Activated T-helper 17 cell treated with anti-CD3 and anti-CD28 coated beads, Interleukin-2, amount 50 U/mL, for 72 hours (primary cell): ENCODE data around the gene CLDN1. TPM values are rescaled to one million over a fixed set of nuclear protein-coding genes. Genes with fewer than 3 reads are reported as not detected.
A peak's percentile ranks its signal among the peaks of the same experiment; 100 is the strongest.

ENCODE experiments used
- ATAC-seq: fragments of 150-1000 bp; cut with Tn5 transposase; replicated peaks from 2 replicates; pipeline ENCODE4 v1.10.0; 2021; ENCODE audit warnings: mild to moderate bottlenecking, moderate library complexity
- H3K27ac Mint-ChIP-seq: one replicate; pipeline ENCODE4 v1.8.0; 2022; ENCODE audit warnings: mixed read lengths
- H3K27me3 Mint-ChIP-seq: one replicate; pipeline ENCODE4 v1.8.0; 2022; ENCODE audit warnings: mixed read lengths
- H3K36me3 Mint-ChIP-seq: one replicate; pipeline ENCODE4 v1.8.0; 2022; ENCODE audit warnings: low read depth, mild to moderate bottlenecking, mixed read lengths
- H3K4me1 Mint-ChIP-seq: one replicate; pipeline ENCODE4 v1.8.0; 2022; ENCODE audit warnings: mixed read lengths
- H3K4me3 Mint-ChIP-seq: one replicate; pipeline ENCODE4 v1.8.0; 2022; ENCODE audit warnings: mild to moderate bottlenecking, mixed read lengths
- H3K9me3 Mint-ChIP-seq: one replicate; pipeline ENCODE4 v1.8.0; 2022; ENCODE audit warnings: mixed read lengths
- total RNA-seq, 2 donors: library from RNA; stranded (reverse); gene quantifications; one replicate each; pipeline ENCODE4 v1.2.3, GENCODE V29; 2022

Gene CLDN1, protein sequence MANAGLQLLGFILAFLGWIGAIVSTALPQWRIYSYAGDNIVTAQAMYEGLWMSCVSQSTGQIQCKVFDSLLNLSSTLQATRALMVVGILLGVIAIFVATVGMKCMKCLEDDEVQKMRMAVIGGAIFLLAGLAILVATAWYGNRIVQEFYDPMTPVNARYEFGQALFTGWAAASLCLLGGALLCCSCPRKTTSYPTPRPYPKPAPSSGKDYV
- under 1 TPM; 0.11 to 0.61 TPM for total RNA-seq

DNA sequence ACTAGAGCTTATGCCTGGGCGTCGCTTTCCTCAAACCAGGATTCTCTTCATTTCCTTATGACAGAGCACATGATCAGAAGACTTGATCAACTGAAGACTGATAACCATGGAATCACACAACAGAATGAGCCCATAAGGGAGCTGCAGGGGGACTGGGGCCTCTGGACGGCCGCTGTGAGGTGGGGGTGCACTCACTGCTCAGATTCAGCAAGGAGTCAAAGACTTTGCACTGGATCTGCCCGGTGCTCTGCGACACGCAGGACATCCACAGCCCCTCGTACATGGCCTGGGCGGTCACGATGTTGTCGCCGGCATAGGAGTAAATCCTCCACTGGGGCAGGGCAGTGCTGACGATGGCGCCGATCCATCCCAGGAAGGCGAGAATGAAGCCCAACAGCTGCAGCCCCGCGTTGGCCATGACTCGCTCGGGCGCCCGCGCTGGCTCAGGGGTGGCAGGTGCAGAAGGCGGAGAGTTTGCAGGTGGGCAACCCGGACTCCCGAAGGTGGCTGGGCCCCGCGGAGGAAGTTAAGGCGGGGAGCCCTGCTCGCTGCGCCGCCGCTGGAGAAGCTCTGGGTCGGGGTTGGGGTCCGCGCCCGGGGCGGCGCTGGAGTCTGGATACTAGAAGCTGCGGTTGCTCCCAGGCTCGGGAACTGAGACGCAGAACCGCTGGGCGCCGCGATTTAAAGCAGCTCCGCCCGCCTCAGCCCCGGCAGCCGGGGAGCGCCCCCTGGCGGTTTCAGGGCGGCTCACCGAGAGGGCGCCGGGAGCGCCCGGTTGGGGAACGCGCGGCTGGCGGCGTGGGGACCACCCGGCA, at the start of gene CLDN1:
Gene CLDN1 (minus strand): TSS at position 658 of the 815 bp plus-strand sequence. CDS start 240 bp downstream, at position 418.
- Mint-ChIP-seq H3K36me3 (no peaks in the 10 kb centered on the region), H3K9me3 (no peaks in the 10 kb centered on the region), H3K4me1 (peaks cover 7% of the 10 kb centered on the region), H3K27ac (no peak within 1 kb of the TSS), H3K27me3 (peaks cover 45% of the 10 kb centered on the region), H3K4me3 (peak within 1 kb of the TSS; percentile 50)
- peak; percentile 67 for ATAC-seq

GRCh38 chr3:190371152-190371551, 48.9 kb upstream of the CLDN1 start:
- no peaks in the 10 kb centered on the region for H3K9me3 Mint-ChIP-seq
- no peak overlapping the region for H3K27ac Mint-ChIP-seq
- H3K27me3 Mint-ChIP-seq, result peaks cover 15% of the 10 kb centered on the region
- no peak for ATAC-seq
- no peaks in the 10 kb centered on the region for H3K4me1 Mint-ChIP-seq
- no peaks in the 10 kb centered on the region for H3K36me3 Mint-ChIP-seq
- H3K4me3 Mint-ChIP-seq, result no peak overlapping the region

DNA sequence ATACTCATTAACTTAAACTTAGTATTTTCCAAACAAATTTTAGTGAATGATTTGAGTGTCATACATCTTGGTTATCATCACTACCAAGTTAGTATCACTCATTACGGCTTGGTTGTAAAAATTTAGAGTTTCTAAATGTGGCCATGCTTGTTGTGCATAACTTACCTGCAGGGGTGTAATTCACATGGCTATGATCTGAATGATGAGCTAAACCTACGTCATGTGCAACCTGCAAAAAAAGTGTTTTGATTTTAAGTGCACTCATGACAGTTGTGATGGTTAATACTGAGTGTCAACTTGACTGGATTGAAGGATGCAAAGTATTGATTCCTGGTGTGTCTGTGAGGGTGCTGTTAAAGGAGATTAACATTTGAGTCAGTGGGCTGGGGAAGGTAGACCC, 48.1 kb upstream of the CLDN1 start:
- Mint-ChIP-seq H3K27me3 (peaks cover 9% of the 10 kb centered on the region), H3K4me3 (no peak overlapping the region), H3K9me3 (no peaks in the 10 kb centered on the region), H3K36me3 (no peaks in the 10 kb centered on the region), H3K4me1 (no peaks in the 10 kb centered on the region), H3K27ac (no peak overlapping the region)
- no peak for ATAC-seq

GRCh38 chr3:190369668-190370295, 47.5 kb upstream of the CLDN1 start:
- no peak for ATAC-seq
- H3K27ac Mint-ChIP-seq, result no peak overlapping the region
- no peak overlapping the region for H3K4me3 Mint-ChIP-seq
- no peaks in the 10 kb centered on the region for H3K36me3 Mint-ChIP-seq
- peaks cover 11% of the 10 kb centered on the region for H3K27me3 Mint-ChIP-seq
- H3K4me1 Mint-ChIP-seq, result no peaks in the 10 kb centered on the region
- no peaks in the 10 kb centered on the region for H3K9me3 Mint-ChIP-seq

DNA sequence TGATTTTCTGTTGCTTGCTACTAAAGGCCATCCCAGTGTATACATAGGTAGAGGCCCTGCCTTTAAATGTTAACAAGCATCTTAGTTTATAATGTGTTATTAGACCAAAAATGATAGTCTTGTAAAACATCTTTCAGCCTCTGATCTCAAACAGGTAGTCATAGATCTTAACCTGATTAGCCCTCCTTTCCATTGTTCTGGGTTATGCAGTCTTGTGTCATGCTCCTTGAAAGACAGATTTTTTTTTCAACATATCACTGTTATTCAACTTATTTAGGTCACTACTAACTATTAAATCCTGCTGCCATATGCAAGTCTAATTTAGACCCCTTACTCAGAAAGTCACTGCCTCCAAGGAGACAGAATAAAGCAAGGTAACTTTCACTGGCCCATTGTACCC, 46.6 kb upstream of the CLDN1 start:
- H3K4me1 Mint-ChIP-seq, result no peaks in the 10 kb centered on the region
- peaks cover 5% of the 10 kb centered on the region for H3K27me3 Mint-ChIP-seq
- H3K4me3 Mint-ChIP-seq, result no peak overlapping the region
- no peaks in the 10 kb centered on the region for H3K36me3 Mint-ChIP-seq
- H3K9me3 Mint-ChIP-seq, result no peaks in the 10 kb centered on the region
- no peak for ATAC-seq
- no peak overlapping the region for H3K27ac Mint-ChIP-seq

- H3K36me3 Mint-ChIP-seq, result no peaks in the 10 kb centered on the region
- ATAC-seq, result no peak
- no peak overlapping the region for H3K27ac Mint-ChIP-seq
- no peak overlapping the region for H3K4me3 Mint-ChIP-seq
- peaks cover 4% of the 10 kb centered on the region for H3K27me3 Mint-ChIP-seq
- H3K9me3 Mint-ChIP-seq, result no peaks in the 10 kb centered on the region
- H3K4me1 Mint-ChIP-seq, result no peaks in the 10 kb centered on the region
Observed at GRCh38 chr3:190366133-190366532, 43.9 kb upstream of the CLDN1 start.

DNA sequence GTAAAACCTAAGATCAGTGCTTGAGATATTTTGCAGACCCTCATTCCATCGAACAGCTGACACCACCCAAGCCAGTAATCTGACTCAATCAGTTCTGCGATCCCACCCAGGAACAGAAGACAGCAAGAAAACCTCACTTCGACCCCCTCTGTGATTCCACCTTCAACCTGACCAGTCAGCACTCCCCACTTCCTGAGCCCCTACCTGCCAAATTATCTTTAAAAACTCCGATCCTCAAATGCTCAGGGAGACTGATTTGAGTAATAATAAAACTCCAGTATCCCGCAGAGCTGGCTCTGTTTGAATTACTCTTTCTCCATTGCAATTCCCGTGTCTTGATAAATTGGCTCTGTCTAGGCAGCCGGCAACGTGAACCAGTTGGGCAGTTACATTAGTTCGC, 40.0 kb upstream of the CLDN1 start:
- no peaks in the 10 kb centered on the region for H3K9me3 Mint-ChIP-seq
- no peaks in the 10 kb centered on the region for H3K4me1 Mint-ChIP-seq
- peaks cover 4% of the 10 kb centered on the region for H3K27me3 Mint-ChIP-seq
- no peak for ATAC-seq
- no peak overlapping the region for H3K27ac Mint-ChIP-seq
- H3K4me3 Mint-ChIP-seq, result no peak overlapping the region
- H3K36me3 Mint-ChIP-seq, result no peaks in the 10 kb centered on the region

DNA sequence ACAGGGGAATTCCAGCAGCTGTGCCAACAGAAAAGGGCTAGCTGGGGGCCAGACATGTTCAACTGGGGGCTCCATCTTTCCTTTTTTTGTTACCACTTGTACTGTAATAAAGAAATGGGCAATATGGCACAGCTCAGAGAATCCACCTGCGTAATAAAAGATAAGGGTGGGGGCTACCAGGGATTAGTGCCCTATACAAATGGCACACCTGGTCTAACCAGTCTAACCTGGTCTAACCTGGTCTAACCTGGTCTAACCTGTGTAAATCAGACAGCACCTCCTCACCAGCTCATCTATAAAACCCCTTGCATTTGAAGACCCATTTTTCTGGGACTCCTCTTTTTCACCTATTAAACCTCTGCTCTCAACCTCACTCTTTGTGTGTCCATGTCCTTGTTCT, 39.5 kb upstream of the CLDN1 start:
- no peaks in the 10 kb centered on the region for H3K36me3 Mint-ChIP-seq
- no peaks in the 10 kb centered on the region for H3K4me1 Mint-ChIP-seq
- H3K27me3 Mint-ChIP-seq, result peaks cover 4% of the 10 kb centered on the region
- no peak for ATAC-seq
- H3K27ac Mint-ChIP-seq, result no peak overlapping the region
- no peaks in the 10 kb centered on the region for H3K9me3 Mint-ChIP-seq
- H3K4me3 Mint-ChIP-seq, result no peak overlapping the region

DNA sequence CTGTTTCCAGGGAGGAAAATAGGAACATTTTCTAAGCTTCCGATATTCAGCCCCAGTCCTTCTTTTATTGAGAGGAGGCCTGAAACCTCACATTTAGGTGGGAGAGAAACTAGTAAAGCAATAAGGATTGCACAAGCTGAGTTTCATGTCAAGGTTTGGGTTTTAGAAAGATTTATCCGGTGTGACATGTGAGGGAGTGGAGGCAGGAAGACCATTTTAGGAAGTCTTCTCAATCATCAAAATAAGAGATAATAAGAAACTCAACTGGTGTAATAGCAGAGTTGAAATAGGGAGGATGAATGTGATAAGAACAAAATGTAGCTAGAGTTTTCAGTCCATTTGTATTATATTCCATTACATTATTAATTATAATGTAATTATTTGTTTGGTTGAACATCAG, 38.0 kb upstream of the CLDN1 start:
- Mint-ChIP-seq H3K9me3 (no peaks in the 10 kb centered on the region), H3K27ac (no peak overlapping the region), H3K4me3 (no peak overlapping the region), H3K4me1 (no peaks in the 10 kb centered on the region), H3K27me3 (peaks cover 4% of the 10 kb centered on the region), H3K36me3 (no peaks in the 10 kb centered on the region)
- ATAC-seq, result no peak

- no peaks in the 10 kb centered on the region for H3K36me3 Mint-ChIP-seq
- peaks cover under 1% of the 10 kb centered on the region for H3K27me3 Mint-ChIP-seq
- no peaks in the 10 kb centered on the region for H3K9me3 Mint-ChIP-seq
- H3K4me1 Mint-ChIP-seq, result no peaks in the 10 kb centered on the region
- ATAC-seq, result no peak
- H3K4me3 Mint-ChIP-seq, result no peak overlapping the region
- no peak overlapping the region for H3K27ac Mint-ChIP-seq
Observed at GRCh38 chr3:190359813-190360212, 37.6 kb upstream of the CLDN1 start.

- no peak overlapping the region for H3K27ac Mint-ChIP-seq
- no peaks in the 10 kb centered on the region for H3K27me3 Mint-ChIP-seq
- H3K36me3 Mint-ChIP-seq, result no peaks in the 10 kb centered on the region
- no peaks in the 10 kb centered on the region for H3K9me3 Mint-ChIP-seq
- H3K4me1 Mint-ChIP-seq, result no peaks in the 10 kb centered on the region
- no peak for ATAC-seq
- no peak overlapping the region for H3K4me3 Mint-ChIP-seq
Observed at GRCh38 chr3:190357468-190357867, 35.2 kb upstream of the CLDN1 start.

- no peaks in the 10 kb centered on the region for H3K9me3 Mint-ChIP-seq
- H3K27me3 Mint-ChIP-seq, result no peaks in the 10 kb centered on the region
- no peaks in the 10 kb centered on the region for H3K4me1 Mint-ChIP-seq
- no peaks in the 10 kb centered on the region for H3K36me3 Mint-ChIP-seq
- no peak for ATAC-seq
- H3K27ac Mint-ChIP-seq, result no peak overlapping the region
- no peak overlapping the region for H3K4me3 Mint-ChIP-seq
Observed at GRCh38 chr3:190356246-190356645, 34.0 kb upstream of the CLDN1 start.

DNA sequence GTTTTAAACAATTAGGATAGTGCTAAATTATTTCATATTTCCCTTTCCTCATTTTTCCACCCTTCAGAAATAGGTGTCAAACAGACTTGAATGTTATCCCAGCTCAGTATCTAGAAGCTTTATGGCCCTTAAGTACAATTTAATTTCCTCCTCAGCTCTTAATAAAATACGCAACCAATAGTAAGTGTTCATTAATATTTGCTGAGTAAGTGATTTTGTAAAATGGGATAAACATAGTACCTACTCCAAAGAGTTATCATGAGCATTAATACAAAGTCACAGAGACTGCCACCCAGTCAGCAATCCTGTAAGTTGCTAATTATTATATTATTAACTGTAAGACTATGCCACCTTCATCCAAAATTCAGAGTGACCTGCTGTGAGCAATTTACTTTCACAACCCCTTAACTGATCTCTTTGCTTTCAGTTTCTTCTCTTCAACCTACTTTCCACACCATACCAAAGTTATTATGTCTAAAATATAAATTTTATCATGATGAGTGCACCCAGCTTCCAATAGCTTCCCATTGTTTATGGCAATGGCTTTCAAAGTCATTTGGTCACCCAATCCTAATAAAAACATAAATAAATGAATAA, 30.7 kb upstream of the CLDN1 start:
- Mint-ChIP-seq H3K9me3 (peaks cover 6% of the 10 kb centered on the region), H3K4me3 (no peak overlapping the region), H3K4me1 (no peaks in the 10 kb centered on the region), H3K27me3 (peaks cover 5% of the 10 kb centered on the region), H3K36me3 (no peaks in the 10 kb centered on the region), H3K27ac (no peak overlapping the region)
- ATAC-seq, result no peak

DNA sequence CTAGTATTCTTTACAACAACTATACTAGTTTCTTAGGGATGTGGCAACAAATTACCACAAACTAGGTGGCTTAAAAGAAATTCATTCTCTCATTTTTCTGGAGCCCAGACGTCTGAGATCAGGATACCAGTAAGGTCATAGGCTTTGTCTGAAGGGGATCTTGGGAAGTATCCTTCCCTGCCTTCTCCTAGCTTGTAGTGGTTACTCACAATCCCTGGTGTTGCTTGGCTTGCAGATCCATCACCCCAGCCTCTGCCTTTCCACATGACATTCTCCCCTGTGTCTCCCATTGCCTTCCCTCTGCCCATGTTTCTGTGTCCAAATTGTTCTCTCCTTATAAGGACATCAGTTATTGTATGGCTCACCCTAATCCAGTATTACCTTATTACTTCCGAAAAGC, 24.3 kb upstream of the CLDN1 start:
- no peaks in the 10 kb centered on the region for H3K36me3 Mint-ChIP-seq
- no peak for ATAC-seq
- peaks cover 6% of the 10 kb centered on the region for H3K9me3 Mint-ChIP-seq
- no peak overlapping the region for H3K27ac Mint-ChIP-seq
- H3K4me3 Mint-ChIP-seq, result no peak overlapping the region
- no peaks in the 10 kb centered on the region for H3K4me1 Mint-ChIP-seq
- peaks cover 22% of the 10 kb centered on the region for H3K27me3 Mint-ChIP-seq

DNA sequence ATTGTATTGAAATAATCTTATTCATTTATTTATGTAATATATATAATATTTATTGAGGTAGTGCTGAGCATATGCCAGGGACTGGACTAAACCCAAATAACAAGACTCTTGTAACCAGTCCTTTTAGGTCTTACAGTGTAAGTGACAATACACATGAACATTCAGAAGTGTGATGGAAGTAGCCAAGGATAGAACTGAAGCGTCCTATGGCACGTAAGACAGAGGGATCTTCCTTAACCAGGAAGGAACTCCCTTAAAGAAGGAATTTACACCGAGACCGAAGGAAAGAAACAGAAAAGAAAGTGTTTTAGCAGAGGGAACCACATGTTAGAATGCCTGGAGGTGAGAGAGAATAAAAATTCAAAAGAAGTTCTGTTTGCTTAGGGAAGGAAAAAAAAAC, 23.6 kb upstream of the CLDN1 start:
- no peak for ATAC-seq
- no peaks in the 10 kb centered on the region for H3K36me3 Mint-ChIP-seq
- no peak overlapping the region for H3K4me3 Mint-ChIP-seq
- peaks cover 6% of the 10 kb centered on the region for H3K9me3 Mint-ChIP-seq
- no peak overlapping the region for H3K27ac Mint-ChIP-seq
- H3K4me1 Mint-ChIP-seq, result no peaks in the 10 kb centered on the region
- peaks cover 19% of the 10 kb centered on the region for H3K27me3 Mint-ChIP-seq
